ENCODE results near the gene ARHGAP22. TPM values are rescaled to one million over a fixed set of nuclear protein-coding genes. Genes with fewer than 3 reads are reported as not detected.

ARHGAP22 gene
- total RNA-seq, 2 experiments from 2014 or later = 0.19 to 0.46 TPM

DNA sequence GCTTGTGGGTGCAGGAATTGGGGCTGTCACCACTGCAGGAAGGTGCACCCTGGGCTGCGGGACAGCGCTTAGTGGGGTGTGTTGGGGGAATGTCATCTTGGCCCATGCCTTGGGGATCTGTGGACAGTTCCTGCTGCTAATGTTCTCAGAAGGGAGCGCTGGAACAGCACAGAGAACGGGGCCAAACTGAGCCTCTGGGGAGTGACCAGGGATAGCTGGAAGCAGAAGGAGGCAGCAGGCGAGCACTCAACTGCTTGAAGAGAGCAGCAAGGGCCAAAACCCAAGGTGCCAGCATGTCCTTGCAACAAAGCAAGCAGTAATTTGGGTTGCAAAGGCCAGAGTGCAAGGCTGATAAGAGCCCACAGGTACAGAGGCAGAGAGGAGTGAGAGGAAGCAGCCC lies 48.5 kb upstream of the ARHGAP22 start:
- Histone ChIP-seq H3K36me3 (ENCODE audit: insufficient read depth, low read length) (no peaks in the 10 kb centered on the region), H3K4me3 (ENCODE audit: low read depth, low read length, poor library complexity, severe bottlenecking) (no peak overlapping the region), H3K79me2 (ENCODE audit: insufficient read depth, low read depth, low read length) (no peaks in the 10 kb centered on the region), H4K20me1 (ENCODE audit: insufficient read depth, low read length) (no peaks in the 10 kb centered on the region), H3K9me3 (ENCODE audit: low read length) (no peaks in the 10 kb centered on the region), H3K4me1 (ENCODE audit: insufficient read depth, low read length, poor library complexity, severe bottlenecking) (peaks cover 12% of the 10 kb centered on the region), H3K4me2 (ENCODE audit: low read length) (no peak overlapping the region), H3K27ac (ENCODE audit: low read depth, low read length, poor library complexity, severe bottlenecking) (no peak overlapping the region), H2AFZ (ENCODE audit: low read length) (no peak overlapping the region), H3K9me2 (ENCODE audit: insufficient read depth, low read length) (no peaks in the 10 kb centered on the region)
- CTCF ChIA-PET (ENCODE audit: unreplicated experiment) = no interaction called here
- intact Hi-C loops (cut with micrococcal nuclease; ENCODE audit: unreplicated experiment) = loop anchor here (10.0 kb wide), 1 partner anchor 751 kb away; no protein-coding TSS in a partner anchor
- DNase-seq (ENCODE audit: low spot score) = no peak
- POLR2A ChIA-PET = no interaction called here
- TF ChIP-seq, protein P1, sequence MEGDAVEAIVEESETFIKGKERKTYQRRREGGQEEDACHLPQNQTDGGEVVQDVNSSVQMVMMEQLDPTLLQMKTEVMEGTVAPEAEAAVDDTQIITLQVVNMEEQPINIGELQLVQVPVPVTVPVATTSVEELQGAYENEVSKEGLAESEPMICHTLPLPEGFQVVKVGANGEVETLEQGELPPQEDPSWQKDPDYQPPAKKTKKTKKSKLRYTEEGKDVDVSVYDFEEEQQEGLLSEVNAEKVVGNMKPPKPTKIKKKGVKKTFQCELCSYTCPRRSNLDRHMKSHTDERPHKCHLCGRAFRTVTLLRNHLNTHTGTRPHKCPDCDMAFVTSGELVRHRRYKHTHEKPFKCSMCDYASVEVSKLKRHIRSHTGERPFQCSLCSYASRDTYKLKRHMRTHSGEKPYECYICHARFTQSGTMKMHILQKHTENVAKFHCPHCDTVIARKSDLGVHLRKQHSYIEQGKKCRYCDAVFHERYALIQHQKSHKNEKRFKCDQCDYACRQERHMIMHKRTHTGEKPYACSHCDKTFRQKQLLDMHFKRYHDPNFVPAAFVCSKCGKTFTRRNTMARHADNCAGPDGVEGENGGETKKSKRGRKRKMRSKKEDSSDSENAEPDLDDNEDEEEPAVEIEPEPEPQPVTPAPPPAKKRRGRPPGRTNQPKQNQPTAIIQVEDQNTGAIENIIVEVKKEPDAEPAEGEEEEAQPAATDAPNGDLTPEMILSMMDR (conservative IDR thresholded peaks at IDR 0.05; ENCODE audit: low read length) = no peak
- TF ChIP-seq EZH2phosphoT487 (IDR thresholded peaks at IDR 0.05; ENCODE audit: borderline replicate concordance, low read depth, low read length) = no peak
- no TSS peak for BruUV-seq (replicated peaks)

DNA sequence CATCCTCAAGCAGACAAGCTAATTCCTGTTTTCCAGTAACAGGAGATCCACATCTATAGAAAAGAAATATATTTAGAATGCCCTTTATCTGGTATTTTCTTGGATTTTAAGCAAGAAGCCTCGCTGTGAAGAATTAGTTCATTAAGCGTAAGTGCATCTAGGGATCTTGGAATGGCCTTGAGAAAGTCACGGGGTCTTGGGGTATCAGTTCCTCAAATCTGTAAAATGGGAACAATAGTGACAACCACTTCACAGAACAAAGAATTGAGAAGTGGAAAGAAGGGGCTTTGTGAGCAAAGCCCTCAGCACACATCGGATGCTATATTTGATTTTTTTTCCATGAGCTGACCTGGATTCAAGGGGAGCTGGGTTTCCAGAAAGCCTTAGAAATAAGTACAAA lies 47.5 kb upstream of the ARHGAP22 start:
- Histone ChIP-seq H4K20me1 (ENCODE audit: insufficient read depth, low read length) (no peaks in the 10 kb centered on the region), H3K9me2 (ENCODE audit: insufficient read depth, low read length) (no peaks in the 10 kb centered on the region), H3K4me1 (ENCODE audit: insufficient read depth, low read length, poor library complexity, severe bottlenecking) (peaks cover 17% of the 10 kb centered on the region), H3K36me3 (ENCODE audit: insufficient read depth, low read length) (no peaks in the 10 kb centered on the region), H3K4me3 (ENCODE audit: low read depth, low read length, poor library complexity, severe bottlenecking) (no peak overlapping the region), H3K9me3 (ENCODE audit: low read length) (no peaks in the 10 kb centered on the region), H3K27ac (ENCODE audit: low read depth, low read length, poor library complexity, severe bottlenecking) (no peak overlapping the region), H2AFZ (ENCODE audit: low read length) (no peak overlapping the region), H3K79me2 (ENCODE audit: insufficient read depth, low read depth, low read length) (no peaks in the 10 kb centered on the region), H3K4me2 (ENCODE audit: low read length) (no peak overlapping the region)
- ChIA-PET POLR2A (interaction anchor here (0.6 to 0.7 kb wide), 2 partner anchors 29 to 62 kb away, joined by 3 read pairs; no protein-coding TSS in a partner anchor), CTCF (ENCODE audit: unreplicated experiment) (no interaction called here)
- intact Hi-C loops (cut with micrococcal nuclease; ENCODE audit: unreplicated experiment) = loop anchor here (10.0 kb wide), 1 partner anchor 752 kb away; no protein-coding TSS in a partner anchor
- no peak for TF ChIP-seq EZH2phosphoT487 (IDR thresholded peaks at IDR 0.05; ENCODE audit: borderline replicate concordance, low read depth, low read length)
- no TSS peak for BruUV-seq (replicated peaks)
- DNase-seq (ENCODE audit: low spot score) = no peak

DNA sequence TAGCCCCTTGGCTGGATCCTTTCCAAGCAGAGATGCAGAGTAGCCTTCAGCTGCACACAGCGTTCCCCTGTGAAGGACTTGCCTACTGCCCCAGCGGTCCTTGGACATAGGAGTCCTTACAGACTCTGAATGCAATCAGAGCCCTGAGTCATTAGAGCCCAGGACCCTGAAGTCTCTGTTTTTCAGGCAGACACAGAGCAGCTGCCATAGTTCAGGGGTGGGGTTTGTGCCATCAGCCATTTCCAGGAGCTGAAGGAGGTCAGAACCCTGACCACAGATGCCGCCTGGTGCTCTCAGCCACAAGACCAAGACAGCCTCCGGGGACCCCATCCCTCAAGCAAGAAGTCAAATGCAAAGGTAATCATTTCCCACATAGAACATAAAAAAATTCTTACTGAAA lies 47.0 kb upstream of the ARHGAP22 start:
- Histone ChIP-seq H3K4me1 (ENCODE audit: insufficient read depth, low read length, poor library complexity, severe bottlenecking) (peaks cover 14% of the 10 kb centered on the region), H3K9me3 (ENCODE audit: low read length) (no peaks in the 10 kb centered on the region), H3K27ac (ENCODE audit: low read depth, low read length, poor library complexity, severe bottlenecking) (no peak overlapping the region), H4K20me1 (ENCODE audit: insufficient read depth, low read length) (no peaks in the 10 kb centered on the region), H3K4me2 (ENCODE audit: low read length) (no peak overlapping the region), H3K9me2 (ENCODE audit: insufficient read depth, low read length) (no peaks in the 10 kb centered on the region), H2AFZ (ENCODE audit: low read length) (no peak overlapping the region), H3K79me2 (ENCODE audit: insufficient read depth, low read depth, low read length) (no peaks in the 10 kb centered on the region), H3K36me3 (ENCODE audit: insufficient read depth, low read length) (no peaks in the 10 kb centered on the region), H3K4me3 (ENCODE audit: low read depth, low read length, poor library complexity, severe bottlenecking) (no peak overlapping the region)
- intact Hi-C loops (cut with micrococcal nuclease; ENCODE audit: unreplicated experiment) = loop anchor here (10.0 kb wide), 1 partner anchor 753 kb away; no protein-coding TSS in a partner anchor
- POLR2A ChIA-PET = interaction anchor here (0.6 kb wide), 1 partner anchor 61 kb away, joined by 3 read pairs; no protein-coding TSS in a partner anchor
- no TSS peak for BruUV-seq (replicated peaks)
- TF ChIP-seq EZH2phosphoT487 (IDR thresholded peaks at IDR 0.05; ENCODE audit: borderline replicate concordance, low read depth, low read length) = no peak
- TF ChIP-seq, protein P1 (conservative IDR thresholded peaks at IDR 0.05; ENCODE audit: low read length) = no peak
- CTCF ChIA-PET (ENCODE audit: unreplicated experiment) = no interaction called here
- DNase-seq (ENCODE audit: low spot score) = no peak

Data from OCI-LY7 (cell line).